Right cardiac atrium (tissue), 5 donors: Measurements from ENCODE around the gene COG2. TPM values are rescaled to one million over a fixed set of nuclear protein-coding genes. Genes with fewer than 3 reads are reported as not detected.
"Not testable (repeated sequence)": the region's sequence is repeated elsewhere in the genome, so short reads cannot be mapped to it uniquely, and the experiment has no call there.

Experiments used
- ATAC-seq, 2 donors: fragments of 200-7000 bp; cut with Tn5 transposase; one replicate each; pipeline versions ENCODE4 v1.8.0 to v1.9.1; 2020; ENCODE audit warnings: moderate library complexity in 2 of 2, mild to moderate bottlenecking in 1 of 2
- DNase-seq, 3 donors: peaks; one replicate each; pipeline ENCODE4 v3.0.0-alpha.2; 2020
- H3K27ac ChIP-seq: one replicate; pipeline ENCODE4 v1.5.1; 2013; ENCODE audit warnings: mild to moderate bottlenecking, low read length, control low read depth, moderate library complexity
- H3K27me3 ChIP-seq: one replicate; pipeline ENCODE4 v1.6.1; 2013; ENCODE audit not compliant: control insufficient read depth, insufficient read depth
- H3K4me1 ChIP-seq: one replicate; pipeline ENCODE4 v1.6.1; 2013; ENCODE audit warnings: low read length; ENCODE audit not compliant: control insufficient read depth, insufficient read depth
- H3K4me3 ChIP-seq: one replicate; pipeline ENCODE4 v1.5.1; 2013; ENCODE audit warnings: low read length, control low read depth
- H3K9me3 ChIP-seq: one replicate; pipeline ENCODE4 v1.6.1; 2013; ENCODE audit warnings: low read length; ENCODE audit not compliant: control insufficient read depth
- WGBS: extraction: QIAGEN DNeasy Blood & Tissue Kit; methylation state at CpG from one replicate; pipeline ENCODE4 v1.1.7; 2013; 5-methylcytosine and 5-hydroxymethylcytosine counted together
- intact Hi-C, 4 donors: fragments of 100-400 bp; cut with DNase I; formaldehyde crosslinking; loops; one replicate each; pipeline versions ENCODE4 v1.11.0 to v1.14.0; 2022 to 2023
- polyA plus RNA-seq: library from polyadenylated mRNA; stranded (reverse); fragments of 200-250 nt; gene quantifications from one replicate; pipeline ENCODE4 v1.2.3, GENCODE V29; 2013
- total RNA-seq, 4 donors: library from RNA; stranded (reverse); fragmentation: NEBNext Ultra II Directional; extraction: Animal tissue kit (Norgen Biotek cat#: 25700); gene quantifications; one replicate each; pipeline ENCODE4 v1.2.1, GENCODE V29; 2021
- donor health status: healthy with polysubstance abuse.
- donor health status: DM: no; HTN: yes; CAD: no.
- donor health status: DM: no; HTN: no; CAD: no.
- donor health status: DM: no; HTN: yes; CAD: no; lungs with severe emphysema.
- donor health status: DM: yes; HTN: yes; CAD: no.

COG2 gene
- total and polyA plus RNA-seq, 5 donors = 19.4 to 43.9 (median 39.2) TPM

GRCh38 chr1:230646710-230647302 is 4.5 kb downstream of the COG2 start:
- peaks cover 9% of the 10 kb centered on the region for H3K4me1 ChIP-seq
- no peaks in the 10 kb centered on the region for H3K27me3 ChIP-seq
- no peak overlapping the region for H3K4me3 ChIP-seq
- DNase-seq (no peak), ATAC-seq (no peak)
- H3K9me3 ChIP-seq = no peaks in the 10 kb centered on the region
- no peak overlapping the region for H3K27ac ChIP-seq
- WGBS = 85% methylated on average over 4 of the region's 4 CpGs
- intact Hi-C loops = loop anchor here in 1 of 4 donors (10.0 kb wide), 1 partner anchor 128 kb away; no protein-coding TSS in a partner anchor

GRCh38 chr1:230647321-230647720 is 5.0 kb downstream of the COG2 start:
- Histone ChIP-seq H3K27ac (no peak overlapping the region), H3K4me3 (no peak overlapping the region), H3K9me3 (no peaks in the 10 kb centered on the region), H3K4me1 (peaks cover 9% of the 10 kb centered on the region), H3K27me3 (no peaks in the 10 kb centered on the region)
- intact Hi-C loops = loop anchor here in 1 of 4 donors (10.0 kb wide), 1 partner anchor 127 kb away; no protein-coding TSS in a partner anchor
- DNase-seq = no peak
- ATAC-seq = no peak
- 51% methylated on average over 5 of the region's 5 CpGs for WGBS

GRCh38 chr1:230648114-230648513 is 5.8 kb downstream of the COG2 start:
- DNase-seq (no peak), ATAC-seq (no peak)
- intact Hi-C loops = loop anchor here in 1 of 4 donors (10.0 kb wide), 1 partner anchor 127 kb away; no protein-coding TSS in a partner anchor
- Histone ChIP-seq H3K9me3 (no peaks in the 10 kb centered on the region), H3K27ac (no peak overlapping the region), H3K27me3 (no peaks in the 10 kb centered on the region), H3K4me1 (peaks cover 9% of the 10 kb centered on the region), H3K4me3 (no peak overlapping the region)
- 78% methylated on average over 3 of the region's 3 CpGs for WGBS

GRCh38 chr1:230650300-230650699 is 8.0 kb downstream of the COG2 start:
- Histone ChIP-seq H3K9me3 (no peaks in the 10 kb centered on the region), H3K27me3 (no peaks in the 10 kb centered on the region), H3K4me3 (no peak overlapping the region), H3K4me1 (peaks cover 4% of the 10 kb centered on the region), H3K27ac (no peak overlapping the region)
- intact Hi-C loops = no loop called here
- ATAC-seq = no peak
- WGBS = 95% methylated on average over 1 of the region's 1 CpG
- no peak for DNase-seq

- H3K9me3 ChIP-seq = no peaks in the 10 kb centered on the region
- ATAC-seq (no peak), DNase-seq (no peak)
- intact Hi-C loops = no loop called here
- H3K4me1 ChIP-seq = peaks cover 4% of the 10 kb centered on the region
- H3K4me3 ChIP-seq = no peak overlapping the region
- WGBS = 93% methylated on average over 2 of the region's 2 CpGs
- no peaks in the 10 kb centered on the region for H3K27me3 ChIP-seq
- no peak overlapping the region for H3K27ac ChIP-seq
These were observed 9.0 kb downstream of the COG2 start for GRCh38 chr1:230651235-230651634.

- DNase-seq, H3K27ac ChIP-seq, H3K9me3 ChIP-seq, intact Hi-C loops, ATAC-seq, H3K27me3 ChIP-seq, H3K4me1 ChIP-seq, H3K4me3 ChIP-seq: not testable (repeated sequence)
- 98% methylated on average over 1 of the region's 1 CpG for WGBS
These were observed 14.4 kb downstream of the COG2 start for GRCh38 chr1:230656719-230657118.

- 70% methylated on average over 1 of the region's 1 CpG for WGBS
- H3K27ac ChIP-seq, H3K27me3 ChIP-seq, H3K4me3 ChIP-seq, ATAC-seq, DNase-seq, H3K9me3 ChIP-seq, H3K4me1 ChIP-seq, intact Hi-C loops: not testable (repeated sequence)
These were observed 15.8 kb downstream of the COG2 start for GRCh38 chr1:230658103-230658502.

- Histone ChIP-seq H3K27me3 (no peaks in the 10 kb centered on the region), H3K4me1 (no peaks in the 10 kb centered on the region), H3K4me3 (no peak overlapping the region), H3K27ac (no peak overlapping the region), H3K9me3 (no peaks in the 10 kb centered on the region)
- WGBS = 100% methylated on average over 2 of the region's 2 CpGs
- ATAC-seq (no peak), DNase-seq (no peak)
- intact Hi-C loops = no loop called here
These were observed 16.4 kb downstream of the COG2 start for GRCh38 chr1:230658691-230659090.

GRCh38 chr1:230661976-230662375 is 19.7 kb downstream of the COG2 start:
- ATAC-seq = no peak
- H3K9me3 ChIP-seq = no peaks in the 10 kb centered on the region
- H3K4me3 ChIP-seq = no peak overlapping the region
- H3K27me3 ChIP-seq = no peaks in the 10 kb centered on the region
- intact Hi-C loops = no loop called here
- no peak for DNase-seq
- H3K4me1 ChIP-seq = no peaks in the 10 kb centered on the region
- H3K27ac ChIP-seq = no peak overlapping the region
- 80% methylated on average over 4 of the region's 4 CpGs for WGBS

GRCh38 chr1:230668227-230668626 is 25.9 kb downstream of the COG2 start:
- intact Hi-C loops = no loop called here
- ATAC-seq = no peak
- WGBS = 91% methylated on average over 6 of the region's 6 CpGs

GRCh38 chr1:230669543-230669942 is 27.3 kb downstream of the COG2 start:
- no peak overlapping the region for H3K4me3 ChIP-seq
- no peak for DNase-seq
- no peaks in the 10 kb centered on the region for H3K4me1 ChIP-seq
- ATAC-seq = no peak
- H3K27ac ChIP-seq = no peak overlapping the region
- 95% methylated on average over 8 of the region's 8 CpGs for WGBS
- H3K9me3 ChIP-seq = no peaks in the 10 kb centered on the region
- no peaks in the 10 kb centered on the region for H3K27me3 ChIP-seq
- intact Hi-C loops = no loop called here

More at GRCh38 chr1:230668227-230668626, 25.9 kb downstream of the COG2 start:
- Histone ChIP-seq H3K4me3 (no peak overlapping the region), H3K4me1 (no peaks in the 10 kb centered on the region), H3K27me3 (no peaks in the 10 kb centered on the region), H3K9me3 (no peaks in the 10 kb centered on the region), H3K27ac (no peak overlapping the region)
- no peak for DNase-seq

GRCh38 chr1:230674581-230674980 is 32.3 kb downstream of the COG2 start:
- Histone ChIP-seq H3K9me3 (no peaks in the 10 kb centered on the region), H3K4me3 (no peak overlapping the region), H3K27me3 (no peaks in the 10 kb centered on the region), H3K27ac (no peak overlapping the region), H3K4me1 (no peaks in the 10 kb centered on the region)
- intact Hi-C loops = no loop called here
- DNase-seq (no peak), ATAC-seq (no peak)
- 90% methylated on average over 2 of the region's 2 CpGs for WGBS
